Measurements from ENCODE around the gene ACTN1. TPM values are rescaled to one million over a fixed set of nuclear protein-coding genes. Genes with fewer than 3 reads are reported as not detected.

The ACTN1 gene
- total and polyA plus RNA-seq, 2 of the 8 experiments (the other 6 are each of a cell fraction or from before 2014, with no cell fraction given), result 236 to 262 TPM

DNA sequence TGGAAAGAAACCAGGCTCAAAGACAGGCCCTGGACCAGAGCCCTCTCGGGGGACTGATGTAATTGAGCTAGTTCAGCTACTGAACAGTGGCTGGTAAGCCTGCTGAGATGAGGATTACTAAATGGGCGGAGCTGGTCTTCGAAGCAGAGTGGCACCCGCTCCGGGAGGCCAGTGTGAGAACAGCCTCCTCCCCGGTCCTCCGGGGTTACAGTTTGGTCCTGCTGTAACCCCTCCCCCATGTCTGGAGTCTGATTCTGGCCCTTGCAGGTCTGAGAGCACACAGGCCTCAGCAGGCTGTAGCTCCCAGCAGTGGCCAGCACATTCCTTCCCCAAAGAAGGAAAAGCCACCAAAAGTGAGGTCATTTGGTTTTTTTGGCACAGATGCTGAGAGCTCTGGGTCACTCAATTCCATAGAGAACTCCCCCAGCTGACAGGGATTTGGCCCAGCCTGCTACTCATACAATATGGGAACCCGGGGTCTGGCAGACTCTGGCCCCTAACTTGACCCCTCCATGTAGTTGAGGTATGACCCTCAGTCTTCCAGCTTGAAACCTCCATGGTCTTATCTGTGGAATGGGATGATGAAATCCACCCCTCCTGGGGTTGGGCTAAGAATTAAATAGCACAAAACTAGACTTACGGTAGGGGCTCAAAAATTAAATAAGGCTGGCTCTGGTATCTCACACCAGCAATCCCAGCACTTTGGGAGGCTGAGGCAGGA is 39.0 kb downstream of the ACTN1 start:
- H3K9ac ChIP-seq (replicated peaks in 1 of 4; ENCODE audit: extremely low read depth in 1 of 4, low read depth in 3 of 4, low read length in 3 of 4), result no peak overlapping the region
- no peak overlapping the region for H4K5ac ChIP-seq (ENCODE audit: insufficient read length, low read depth, low read length)
- H3K4me2 ChIP-seq (ENCODE audit: insufficient read depth in 1 of 2, low read depth in 2 of 2, low read length in 2 of 2), result no peak overlapping the region; a peak in 1 of 4 replicates
- H3K27me3 ChIP-seq (replicated peaks in 1 of 4; ENCODE audit: control insufficient read depth in 3 of 4, extremely low read depth in 1 of 4, insufficient read depth in 3 of 4, low read length in 3 of 4), result no peaks in the 10 kb centered on the region
- no peak overlapping the region for H3K23ac ChIP-seq (ENCODE audit: insufficient read length)
- H3K36me3 ChIP-seq (ENCODE audit: control insufficient read depth in 2 of 4, insufficient read depth in 4 of 4, low read length in 3 of 4), result 0 out of 8 replicates have a peak, but pooled peaks cover 0 to 3% (median 0%) of the 10 kb centered on the region in 4 experiments
- no peak overlapping the region for H3K18ac ChIP-seq (ENCODE audit: extremely low read depth, low read length)
- no peak overlapping the region for H2BK20ac ChIP-seq (ENCODE audit: low read length)
- no peaks in the 10 kb centered on the region for H3K9me3 ChIP-seq (ENCODE audit: insufficient read depth in 2 of 2, low read depth in 1 of 2, low read length in 1 of 2)
- 83% methylated on average over 9 of the region's 9 CpGs; no CpG with 5 or more reads in 1 of the 2 experiments for WGBS, 2 experiments (ENCODE audit: extremely low coverage in 1 of 2, insufficient coverage in 1 of 2, insufficient read length in 1 of 2, insufficient replicate concordance in 2 of 2, low coverage in 1 of 2, low lambda C conversion rate in 2 of 2, missing lambda C conversion rate in 1 of 2)
- H4K91ac ChIP-seq (replicated peaks; ENCODE audit: insufficient read length, low read length), result no peak overlapping the region
- H3K79me1 ChIP-seq (ENCODE audit: low read depth, low read length), result peaks cover 36% of the 10 kb centered on the region
- peaks cover 2 to 40% (median 24%) of the 10 kb centered on the region in 4 experiments for H3K4me1 ChIP-seq (replicated peaks in 1 of 4; ENCODE audit: control insufficient read depth in 3 of 4, insufficient read depth in 4 of 4, low read length in 3 of 4)
- no peak overlapping the region for H2BK5ac ChIP-seq (ENCODE audit: low read depth, low read length)
- FAIRE-seq (no peak), DNase-seq (ENCODE audit: low read depth in 1 of 2, low spot score in 2 of 2) (no peak)
- no peak overlapping the region for H3K56ac ChIP-seq (replicated peaks; ENCODE audit: insufficient read length, low read depth, low read length)
- H2BK120ac ChIP-seq (replicated peaks; ENCODE audit: low read depth, low read length), result no peak overlapping the region
- H2AFZ ChIP-seq (ENCODE audit: low read length), result no peak overlapping the region
- peak in 1 of 2 experiments; percentile 70; a peak in 1 of 4 replicates for TF ChIP-seq HDAC2 (IDR thresholded peaks at IDR 0.05; ENCODE audit: borderline replicate concordance in 1 of 2, low read depth in 2 of 2, low read length in 2 of 2)
- TF ChIP-seq RAD21 (IDR thresholded peaks at IDR 0.05 in 1 of 2, conservative IDR thresholded peaks at IDR 0.05 in 1 of 2; ENCODE audit: low read depth in 2 of 2, low read length in 2 of 2), result no peak
- ChIA-PET POLR2A (ENCODE audit: partially characterized antibody) (interaction anchor here (1.3 to 2.7 kb wide), 8 partner anchors 8 to 111 kb away, joined by 3 to 8 read pairs (median 5); no protein-coding TSS in a partner anchor), CTCF (ENCODE audit: partially characterized antibody) (interaction anchor here (0.5 to 22.6 kb wide), 18 partner anchors 13 to 167 kb away, joined by 3 to 291 read pairs (median 4); partner anchors contain the start of gene ACTN1)
- no peak overlapping the region for H2BK12ac ChIP-seq (ENCODE audit: low read depth, low read length)
- peaks cover 17 to 43% of the 10 kb centered on the region in 2 experiments for H4K20me1 ChIP-seq (replicated peaks in 1 of 2; ENCODE audit: control insufficient read depth in 1 of 2, insufficient read depth in 2 of 2, low read length in 2 of 2)
- no peak overlapping the region for H2BK15ac ChIP-seq (ENCODE audit: low read length)
- no peak overlapping the region for H4K8ac ChIP-seq (ENCODE audit: extremely low read depth, insufficient read depth, low read length)
- no peak overlapping the region for H2AK5ac ChIP-seq (ENCODE audit: low read depth, low read length)
- H3K14ac ChIP-seq (ENCODE audit: insufficient read length), result no peak overlapping the region
- H3K79me2 ChIP-seq (ENCODE audit: control insufficient read depth in 1 of 2, insufficient read depth in 2 of 2, low read length in 2 of 2), result peaks cover 3 to 97% of the 10 kb centered on the region in 2 experiments; a peak in 3 of 4 replicates
- H3K4ac ChIP-seq (replicated peaks; ENCODE audit: insufficient read length, low read depth, low read length), result no peak overlapping the region
- no peak overlapping the region for H3K4me3 ChIP-seq (ENCODE audit: extremely low read depth in 1 of 4, insufficient read depth in 2 of 4, low read depth in 3 of 4, low read length in 4 of 4)
- no peak overlapping the region for H3K27ac ChIP-seq (ENCODE audit: low read depth, low read length)
- no peaks in the 10 kb centered on the region for H3K23me2 ChIP-seq (ENCODE audit: low read depth, low read length)

All from H1 (cell line).